ENCODE measurements around the gene SPATS2L.

SPATS2L gene

GRCh38 chr2:200320344-200320743, 13.9 kb downstream of the SPATS2L start:
- H3K4me3 Mint-ChIP-seq, result no peak overlapping the region
- H3K27me3 Mint-ChIP-seq, result no peaks in the 10 kb centered on the region
- H3K9me3 Mint-ChIP-seq, result no peaks in the 10 kb centered on the region
- ATAC-seq (replicated peaks), result no peak
- DNase-seq, result no peak
- no peaks in the 10 kb centered on the region for H3K36me3 Mint-ChIP-seq
- H3K4me1 Mint-ChIP-seq, result peaks cover 0 to 9% of the 10 kb centered on the region in 2 donors
- H3K27ac Mint-ChIP-seq, result no peak overlapping the region

GRCh38 chr2:200320991-200321390, 14.5 kb downstream of the SPATS2L start:
- Mint-ChIP-seq H3K27me3 (no peaks in the 10 kb centered on the region), H3K27ac (no peak overlapping the region), H3K9me3 (no peaks in the 10 kb centered on the region), H3K36me3 (no peaks in the 10 kb centered on the region), H3K4me1 (peaks cover 0 to 9% of the 10 kb centered on the region in 2 donors), H3K4me3 (no peak overlapping the region)
- ATAC-seq (replicated peaks) (no peak), DNase-seq (no peak)

- no peaks in the 10 kb centered on the region for H3K27me3 Mint-ChIP-seq
- no peak overlapping the region for H3K27ac Mint-ChIP-seq
- H3K9me3 Mint-ChIP-seq, result no peaks in the 10 kb centered on the region
- H3K36me3 Mint-ChIP-seq, result no peaks in the 10 kb centered on the region
- no peak for DNase-seq
- H3K4me1 Mint-ChIP-seq, result peaks cover 0 to 9% of the 10 kb centered on the region in 2 donors
- no peak overlapping the region for H3K4me3 Mint-ChIP-seq
- peak; percentile 25 to 41 for ATAC-seq (replicated peaks)
Observed at GRCh38 chr2:200321780-200322534, 15.5 kb downstream of the SPATS2L start.

DNA sequence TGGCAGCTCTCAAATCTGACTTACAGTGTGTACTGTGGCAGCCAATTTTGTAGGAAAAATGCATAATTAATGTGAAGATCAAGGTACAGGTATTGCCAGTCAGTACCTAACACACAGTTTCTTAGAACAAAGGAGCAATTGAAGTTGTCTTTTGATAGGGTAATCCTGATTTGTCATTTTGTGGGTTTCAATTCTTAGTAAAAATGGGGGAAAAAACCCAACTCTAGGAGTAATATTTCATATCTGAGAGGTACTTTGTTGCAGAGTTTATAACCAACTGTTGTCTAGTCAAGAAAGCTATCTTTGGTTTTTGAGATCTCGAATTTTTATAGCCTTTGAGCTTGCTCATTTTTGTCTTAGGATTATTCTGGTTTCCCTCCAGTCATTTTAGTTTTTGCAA, 16.1 kb downstream of the SPATS2L start:
- ATAC-seq (replicated peaks) (no peak), DNase-seq (no peak)
- no peaks in the 10 kb centered on the region for H3K9me3 Mint-ChIP-seq
- no peak overlapping the region for H3K4me3 Mint-ChIP-seq
- peaks cover 0 to 9% of the 10 kb centered on the region in 2 donors for H3K4me1 Mint-ChIP-seq
- H3K36me3 Mint-ChIP-seq, result no peaks in the 10 kb centered on the region
- no peaks in the 10 kb centered on the region for H3K27me3 Mint-ChIP-seq
- H3K27ac Mint-ChIP-seq, result no peak overlapping the region

- ATAC-seq (replicated peaks) (no peak), DNase-seq (no peak)
- H3K4me1 Mint-ChIP-seq, result peaks cover 0 to 9% of the 10 kb centered on the region in 2 donors
- no peaks in the 10 kb centered on the region for H3K36me3 Mint-ChIP-seq
- H3K4me3 Mint-ChIP-seq, result no peak overlapping the region
- no peak overlapping the region for H3K27ac Mint-ChIP-seq
- H3K27me3 Mint-ChIP-seq, result peaks cover 0 to 8% of the 10 kb centered on the region in 2 donors
- H3K9me3 Mint-ChIP-seq, result no peaks in the 10 kb centered on the region
Observed at GRCh38 chr2:200324362-200324761, 17.9 kb downstream of the SPATS2L start.

- DNase-seq (no peak), ATAC-seq (replicated peaks) (no peak)
- H3K36me3 Mint-ChIP-seq, result no peaks in the 10 kb centered on the region
- peaks cover 0 to 1% of the 10 kb centered on the region in 2 donors for H3K4me1 Mint-ChIP-seq
- H3K27ac Mint-ChIP-seq, result no peak overlapping the region
- no peak overlapping the region for H3K4me3 Mint-ChIP-seq
- no peaks in the 10 kb centered on the region for H3K9me3 Mint-ChIP-seq
- H3K27me3 Mint-ChIP-seq, result peaks cover 0 to 8% of the 10 kb centered on the region in 2 donors
Observed at GRCh38 chr2:200329384-200329783, 22.9 kb downstream of the SPATS2L start.

DNA sequence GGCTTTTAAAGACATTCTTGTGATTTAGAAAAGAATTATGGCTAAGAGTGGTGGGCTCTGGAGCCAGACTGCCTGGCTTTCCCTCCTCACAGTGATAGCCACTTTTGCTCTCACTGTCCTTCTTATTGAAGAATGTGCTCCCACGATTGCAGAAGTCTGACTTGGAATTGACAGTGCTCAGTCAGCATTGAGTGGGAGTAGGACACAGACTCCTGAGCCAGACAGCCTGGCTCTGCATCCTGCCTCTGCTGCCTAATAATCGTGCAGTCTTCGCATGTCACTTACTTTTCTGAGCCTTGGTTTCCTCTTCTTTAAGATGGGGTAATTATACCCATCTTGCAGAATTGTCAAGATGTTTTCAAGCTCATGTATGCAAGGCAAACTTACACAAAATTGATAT, 23.3 kb downstream of the SPATS2L start:
- DNase-seq, result no peak
- Mint-ChIP-seq H3K9me3 (peaks cover 0 to 2% of the 10 kb centered on the region in 2 donors), H3K27me3 (peaks cover 0 to 8% of the 10 kb centered on the region in 2 donors), H3K27ac (no peak overlapping the region), H3K4me3 (no peak overlapping the region), H3K4me1 (peaks cover 0 to 1% of the 10 kb centered on the region in 2 donors), H3K36me3 (no peaks in the 10 kb centered on the region)
- ATAC-seq (replicated peaks), result no peak

DNA sequence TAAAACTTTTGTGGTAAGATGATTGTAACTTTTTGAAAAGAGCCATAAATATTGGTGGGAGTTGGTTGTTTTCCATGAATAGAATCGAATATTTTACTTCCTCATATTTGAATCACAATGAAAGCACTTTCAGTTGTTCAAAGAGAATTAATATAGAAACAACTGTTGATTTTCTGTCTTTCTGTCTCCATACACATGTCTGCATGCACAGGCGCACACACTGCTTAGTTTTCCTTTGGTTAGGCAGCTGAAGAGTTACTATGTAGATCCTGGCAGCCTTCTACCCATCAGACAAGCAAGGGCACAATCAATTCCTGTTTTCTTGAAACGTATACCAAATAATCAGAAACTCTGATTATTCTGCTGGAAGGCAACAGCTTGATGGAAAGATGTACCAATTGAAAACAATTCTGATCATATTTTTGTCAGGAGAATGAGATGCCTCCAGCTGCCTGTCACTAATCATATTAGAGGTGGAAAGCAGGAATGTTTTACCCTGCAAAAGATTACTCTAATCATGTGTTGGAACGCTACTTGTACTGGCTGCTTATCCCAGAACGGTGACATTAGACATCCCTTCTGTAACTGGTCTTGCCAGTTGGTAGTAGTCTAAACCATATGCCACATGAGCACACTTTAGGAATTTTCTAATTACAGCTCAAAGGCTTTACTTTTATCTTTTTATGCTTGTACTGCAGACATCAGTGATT, 24.0 kb downstream of the SPATS2L start:
- H3K4me1 Mint-ChIP-seq, result peaks cover 0 to 1% of the 10 kb centered on the region in 2 donors
- no peaks in the 10 kb centered on the region for H3K36me3 Mint-ChIP-seq
- no peak for DNase-seq
- no peak for ATAC-seq (replicated peaks)
- peaks cover 0 to 8% of the 10 kb centered on the region in 2 donors for H3K27me3 Mint-ChIP-seq
- peaks cover 0 to 5% of the 10 kb centered on the region in 2 donors for H3K9me3 Mint-ChIP-seq
- H3K4me3 Mint-ChIP-seq, result no peak overlapping the region
- no peak overlapping the region for H3K27ac Mint-ChIP-seq

- Mint-ChIP-seq H3K4me3 (no peak overlapping the region), H3K27ac (no peak overlapping the region)
- ATAC-seq (replicated peaks), result no peak
Observed at GRCh38 chr2:200331061-200331400, 24.5 kb downstream of the SPATS2L start.

GRCh38 chr2:200335657-200336056, 29.2 kb downstream of the SPATS2L start:
- DNase-seq (no peak), ATAC-seq (replicated peaks) (no peak)
- H3K27ac Mint-ChIP-seq, result no peak overlapping the region
- H3K4me3 Mint-ChIP-seq, result no peak overlapping the region
- no peaks in the 10 kb centered on the region for H3K4me1 Mint-ChIP-seq
- no peaks in the 10 kb centered on the region for H3K36me3 Mint-ChIP-seq
- H3K9me3 Mint-ChIP-seq, result peaks cover 0 to 5% of the 10 kb centered on the region in 2 donors
- H3K27me3 Mint-ChIP-seq, result no peaks in the 10 kb centered on the region

More at GRCh38 chr2:200331061-200331400, 24.5 kb downstream of the SPATS2L start:
- H3K9me3 Mint-ChIP-seq, result peaks cover 0 to 5% of the 10 kb centered on the region in 2 donors
- H3K36me3 Mint-ChIP-seq, result no peaks in the 10 kb centered on the region
- peaks cover 0 to 8% of the 10 kb centered on the region in 2 donors for H3K27me3 Mint-ChIP-seq
- H3K4me1 Mint-ChIP-seq, result peaks cover 0 to 1% of the 10 kb centered on the region in 2 donors
- no peak for DNase-seq

DNA sequence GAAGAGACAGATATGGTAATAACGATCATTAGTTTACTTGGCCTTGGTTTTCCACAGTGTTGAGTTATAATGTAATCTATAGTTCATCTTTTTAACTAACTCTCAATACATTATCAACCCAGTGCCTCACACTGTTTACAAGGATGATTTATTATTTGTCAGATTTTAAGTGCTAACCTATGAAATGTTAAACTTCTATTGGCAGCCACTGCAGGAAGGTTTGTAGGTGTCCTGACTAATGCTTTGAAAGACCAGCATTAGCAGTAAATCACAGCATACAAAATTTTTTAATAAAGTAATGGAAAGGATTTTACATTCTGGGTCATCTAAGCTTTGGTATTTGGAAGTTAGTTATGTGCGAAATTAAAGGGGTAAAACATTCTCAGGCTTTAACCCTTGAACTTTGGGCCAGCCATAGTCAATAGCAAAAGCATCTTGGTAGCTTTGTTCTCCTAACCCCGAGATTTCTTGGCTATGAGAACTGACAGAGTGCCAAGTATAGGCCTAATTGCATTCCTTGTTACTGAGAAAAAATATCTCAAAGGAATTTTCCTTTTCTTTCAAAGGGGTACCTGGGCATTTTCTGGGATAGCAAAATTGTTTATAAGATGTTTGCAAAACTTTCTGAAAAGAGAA, 30.6 kb downstream of the SPATS2L start:
- H3K9me3 Mint-ChIP-seq, result peaks cover 0 to 5% of the 10 kb centered on the region in 2 donors
- no peak overlapping the region for H3K27ac Mint-ChIP-seq
- no peak for ATAC-seq (replicated peaks)
- no peaks in the 10 kb centered on the region for H3K4me1 Mint-ChIP-seq
- no peak for DNase-seq
- no peaks in the 10 kb centered on the region for H3K27me3 Mint-ChIP-seq
- H3K4me3 Mint-ChIP-seq, result no peak overlapping the region
- H3K36me3 Mint-ChIP-seq, result no peaks in the 10 kb centered on the region

DNA sequence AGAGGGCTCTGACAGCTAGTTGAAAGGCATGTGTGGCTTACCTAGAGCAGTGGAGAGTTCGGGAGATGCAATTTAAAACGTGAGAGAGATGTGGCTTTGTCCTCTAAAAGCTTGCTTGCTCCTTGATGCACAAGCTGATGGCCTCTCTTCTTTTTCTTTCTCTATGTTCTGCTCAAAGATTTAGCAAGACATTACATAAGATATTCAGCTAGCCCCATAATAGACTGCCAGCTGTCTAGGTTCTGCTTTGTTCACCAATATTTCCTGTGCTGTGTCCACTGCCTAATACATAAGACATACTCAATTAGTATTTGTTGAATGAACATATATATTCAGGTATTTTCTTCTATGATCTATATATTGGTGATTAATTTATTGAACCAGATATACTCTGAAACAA, 31.1 kb downstream of the SPATS2L start:
- Mint-ChIP-seq H3K27ac (no peak overlapping the region), H3K36me3 (no peaks in the 10 kb centered on the region), H3K27me3 (no peaks in the 10 kb centered on the region), H3K4me3 (no peak overlapping the region), H3K9me3 (peaks cover 0 to 5% of the 10 kb centered on the region in 2 donors), H3K4me1 (no peaks in the 10 kb centered on the region)
- ATAC-seq (replicated peaks) (no peak), DNase-seq (no peak)

GRCh38 chr2:200338692-200339091, 32.2 kb downstream of the SPATS2L start:
- Mint-ChIP-seq H3K27ac (no peak overlapping the region), H3K4me3 (no peak overlapping the region), H3K27me3 (no peaks in the 10 kb centered on the region), H3K4me1 (no peaks in the 10 kb centered on the region), H3K9me3 (peaks cover 0 to 5% of the 10 kb centered on the region in 2 donors), H3K36me3 (no peaks in the 10 kb centered on the region)
- ATAC-seq (replicated peaks) (no peak), DNase-seq (no peak)

DNA sequence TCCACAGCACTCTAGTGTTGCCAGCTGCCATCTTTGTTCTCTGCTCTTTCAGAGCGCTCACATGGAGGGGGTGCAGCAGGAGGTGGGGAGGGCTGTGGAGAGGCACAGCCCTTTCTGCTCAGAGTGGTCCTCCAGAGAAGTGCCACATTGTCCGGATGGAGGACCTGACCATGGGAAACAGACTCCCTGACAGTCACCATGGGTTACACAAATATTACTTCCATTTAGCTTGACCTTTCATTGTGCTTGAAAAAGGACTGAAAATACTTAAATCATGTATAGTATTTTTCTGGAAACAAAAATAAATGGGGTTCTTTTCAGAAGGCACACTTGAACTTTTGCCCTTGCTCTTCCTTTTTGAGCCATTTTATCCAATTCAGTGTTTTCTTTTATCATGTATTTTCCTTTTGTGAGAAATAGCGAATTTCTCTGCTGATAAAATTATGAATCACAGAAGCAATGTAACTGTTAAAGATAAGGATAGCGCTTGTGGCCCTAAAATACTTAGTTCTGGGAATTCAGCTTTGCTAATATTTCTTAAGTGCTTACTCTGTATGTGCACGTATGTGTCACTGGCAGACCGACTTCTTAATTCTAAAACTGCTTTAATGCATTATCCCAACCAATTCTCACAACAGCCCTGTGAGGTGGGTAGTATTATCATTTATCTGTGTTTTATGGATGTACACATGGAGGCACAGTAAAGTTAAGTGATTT, 34.2 kb downstream of the SPATS2L start:
- H3K4me3 Mint-ChIP-seq, result no peak overlapping the region
- no peak overlapping the region for H3K27ac Mint-ChIP-seq
- H3K9me3 Mint-ChIP-seq, result no peaks in the 10 kb centered on the region
- ATAC-seq (replicated peaks), result no peak
- no peaks in the 10 kb centered on the region for H3K36me3 Mint-ChIP-seq
- H3K27me3 Mint-ChIP-seq, result no peaks in the 10 kb centered on the region
- no peaks in the 10 kb centered on the region for H3K4me1 Mint-ChIP-seq
- DNase-seq, result no peak

All from stimulated activated naive B cell treated with anti-CD40 and anti-IgM and Interleukin-4, amounts not matched to agents 10 μg/mL and 1 μg/mL and 100 μg/mL, for 72 hours (primary cell).